Tibial artery (tissue), 4 donors: ENCODE measurements around the gene S100A8.

Experiments used
- DNase-seq, 2 donors: peaks; one replicate each; pipeline ENCODE4 v3.0.0-alpha.2; 2019
- H3K27ac ChIP-seq, 2 donors: fragments of 200-600 bp; sonication (generic) in 1 of 2; 1 replicate in 1 of 2; 2 replicates in 1 of 2; pipeline ENCODE4 v1.5.1; 2018 to 2019; ENCODE audit warnings: mild to moderate bottlenecking in 1 of 2
- H3K27me3 ChIP-seq, 2 donors: fragments of 200-600 bp; sonication (generic) in 1 of 2; one replicate each; pipeline versions ENCODE4 v1.5.1 to v1.6.0; 2016 to 2019
- H3K36me3 ChIP-seq, 3 donors: fragments of 200-600 bp; sonication (generic) in 2 of 3; one replicate each; pipeline ENCODE4 v1.5.1; 2016 to 2019; ENCODE audit warnings: mild to moderate bottlenecking in 2 of 3
- H3K4me1 ChIP-seq, 4 donors: fragments of 200-600 bp; sonication (generic) in 2 of 4; 1 replicate in 3 of 4; 2 replicates in 1 of 4; pipeline ENCODE4 v1.5.1; 2016 to 2019
- H3K4me3 ChIP-seq, 2 donors: fragments of 200-600 bp; sonication (generic) in 1 of 2; 1 replicate in 1 of 2; 2 replicates in 1 of 2; pipeline ENCODE4 v1.5.1; 2018 to 2019; ENCODE audit warnings: mild to moderate bottlenecking in 2 of 2
- H3K9me3 ChIP-seq, 3 donors: fragments of 200-600 bp; sonication (generic) in 1 of 3; one replicate each; pipeline ENCODE4 v1.5.1; 2016 to 2019
- intact Hi-C: fragments of 100-400 bp; cut with DNase I; formaldehyde crosslinking; loops from one replicate; pipeline ENCODE4 v1.15.0; 2023; ENCODE audit warnings: low total_unique reads
- TF ChIP-seq, protein P1 (sequence below), 2 experiments: fragments of 200-600 bp in 1 of 2; fragments of 450-650 bp in 1 of 2; IDR thresholded peaks; one replicate each; pipeline ENCODE4 v1.5.1; 2017 to 2019; ENCODE audit warnings: antibody characterized with exemption in 2 of 2, mild to moderate bottlenecking in 1 of 2, moderate library complexity in 1 of 2

The S100A8 gene

DNA sequence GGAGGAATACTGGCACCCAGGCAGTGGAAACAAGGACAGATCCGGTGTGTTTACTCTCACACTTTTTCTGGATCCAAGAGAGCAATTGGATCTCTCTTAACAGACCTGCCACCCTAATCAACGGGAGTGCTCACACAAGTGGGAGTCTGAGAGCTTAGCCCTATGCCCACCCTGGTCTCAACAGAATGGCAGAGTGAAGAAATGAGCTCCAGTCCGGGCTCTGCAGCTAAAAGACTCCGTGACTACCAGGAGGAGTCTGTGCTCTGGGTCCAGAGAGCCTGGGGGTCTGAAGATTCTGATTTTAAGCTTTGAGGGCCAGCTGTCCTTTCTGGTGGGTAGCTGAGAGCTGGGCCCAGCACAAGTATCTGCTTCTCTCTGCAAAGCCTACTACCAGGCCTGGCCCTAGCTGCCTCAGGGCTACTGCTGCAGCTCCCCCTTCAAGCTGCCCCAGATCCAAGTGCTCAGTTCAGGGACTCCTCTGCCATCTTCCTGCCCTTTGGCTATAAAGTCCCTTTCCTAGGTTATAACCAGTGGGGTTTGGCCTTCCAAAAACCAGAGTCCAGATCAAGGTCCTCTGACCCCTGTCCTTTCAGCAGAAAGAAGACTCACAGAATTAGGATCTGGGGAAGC lies 29.3 kb downstream of the S100A8 start:
- intact Hi-C loops: no loop called here
- Histone ChIP-seq H3K27me3 (peaks cover 0 to 10% of the 10 kb centered on the region in 2 donors), H3K27ac (no peak overlapping the region), H3K4me3 (no peak overlapping the region), H3K9me3 (no peaks in the 10 kb centered on the region), H3K36me3 (no peaks in the 10 kb centered on the region), H3K4me1 (peaks cover 0 to 6% (median 0%) of the 10 kb centered on the region in 4 donors)
- TF ChIP-seq, protein P1, sequence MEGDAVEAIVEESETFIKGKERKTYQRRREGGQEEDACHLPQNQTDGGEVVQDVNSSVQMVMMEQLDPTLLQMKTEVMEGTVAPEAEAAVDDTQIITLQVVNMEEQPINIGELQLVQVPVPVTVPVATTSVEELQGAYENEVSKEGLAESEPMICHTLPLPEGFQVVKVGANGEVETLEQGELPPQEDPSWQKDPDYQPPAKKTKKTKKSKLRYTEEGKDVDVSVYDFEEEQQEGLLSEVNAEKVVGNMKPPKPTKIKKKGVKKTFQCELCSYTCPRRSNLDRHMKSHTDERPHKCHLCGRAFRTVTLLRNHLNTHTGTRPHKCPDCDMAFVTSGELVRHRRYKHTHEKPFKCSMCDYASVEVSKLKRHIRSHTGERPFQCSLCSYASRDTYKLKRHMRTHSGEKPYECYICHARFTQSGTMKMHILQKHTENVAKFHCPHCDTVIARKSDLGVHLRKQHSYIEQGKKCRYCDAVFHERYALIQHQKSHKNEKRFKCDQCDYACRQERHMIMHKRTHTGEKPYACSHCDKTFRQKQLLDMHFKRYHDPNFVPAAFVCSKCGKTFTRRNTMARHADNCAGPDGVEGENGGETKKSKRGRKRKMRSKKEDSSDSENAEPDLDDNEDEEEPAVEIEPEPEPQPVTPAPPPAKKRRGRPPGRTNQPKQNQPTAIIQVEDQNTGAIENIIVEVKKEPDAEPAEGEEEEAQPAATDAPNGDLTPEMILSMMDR (IDR thresholded peaks at IDR 0.05): no peak
- peak in 1 of 2 donors; percentile 10 for DNase-seq

DNA sequence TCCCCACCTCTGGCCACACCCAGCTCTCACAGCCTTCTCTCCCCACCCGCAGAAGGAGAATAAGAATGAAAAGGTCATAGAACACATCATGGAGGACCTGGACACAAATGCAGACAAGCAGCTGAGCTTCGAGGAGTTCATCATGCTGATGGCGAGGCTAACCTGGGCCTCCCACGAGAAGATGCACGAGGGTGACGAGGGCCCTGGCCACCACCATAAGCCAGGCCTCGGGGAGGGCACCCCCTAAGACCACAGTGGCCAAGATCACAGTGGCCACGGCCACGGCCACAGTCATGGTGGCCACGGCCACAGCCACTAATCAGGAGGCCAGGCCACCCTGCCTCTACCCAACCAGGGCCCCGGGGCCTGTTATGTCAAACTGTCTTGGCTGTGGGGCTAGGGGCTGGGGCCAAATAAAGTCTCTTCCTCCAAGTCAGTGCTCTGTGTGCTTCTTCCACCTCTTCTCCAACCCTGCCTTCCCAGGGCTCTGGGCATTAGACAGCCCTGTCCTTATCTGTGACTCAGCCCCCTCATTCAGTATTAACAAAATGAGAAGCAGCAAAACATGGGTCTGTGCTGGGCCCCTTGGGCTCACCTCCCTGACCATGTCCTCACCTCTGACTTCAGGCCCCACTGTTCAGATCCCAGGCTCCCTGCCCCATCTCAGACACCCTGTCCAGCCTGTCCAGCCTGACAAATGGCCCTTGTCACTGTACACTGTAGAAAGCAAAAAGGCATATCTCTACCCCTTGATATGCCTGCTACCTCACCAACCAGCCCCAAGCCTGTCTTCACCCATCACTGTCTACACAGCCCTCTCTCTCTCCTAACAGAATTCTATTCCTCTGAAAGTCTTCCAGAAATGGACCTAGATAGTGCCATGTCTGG lies 30.0 kb downstream of the S100A8 start:
- H3K27ac ChIP-seq: no peak overlapping the region
- no peak overlapping the region for H3K4me3 ChIP-seq
- DNase-seq: peak in 1 of 2 donors; percentile 43
- H3K36me3 ChIP-seq: no peaks in the 10 kb centered on the region
- TF ChIP-seq, protein P1 (IDR thresholded peaks at IDR 0.05): no peak
- H3K27me3 ChIP-seq: peaks cover 0 to 8% of the 10 kb centered on the region in 2 donors
- H3K9me3 ChIP-seq: no peaks in the 10 kb centered on the region
- intact Hi-C loops: no loop called here
- peaks cover 0 to 4% (median 0%) of the 10 kb centered on the region in 4 donors for H3K4me1 ChIP-seq

DNA sequence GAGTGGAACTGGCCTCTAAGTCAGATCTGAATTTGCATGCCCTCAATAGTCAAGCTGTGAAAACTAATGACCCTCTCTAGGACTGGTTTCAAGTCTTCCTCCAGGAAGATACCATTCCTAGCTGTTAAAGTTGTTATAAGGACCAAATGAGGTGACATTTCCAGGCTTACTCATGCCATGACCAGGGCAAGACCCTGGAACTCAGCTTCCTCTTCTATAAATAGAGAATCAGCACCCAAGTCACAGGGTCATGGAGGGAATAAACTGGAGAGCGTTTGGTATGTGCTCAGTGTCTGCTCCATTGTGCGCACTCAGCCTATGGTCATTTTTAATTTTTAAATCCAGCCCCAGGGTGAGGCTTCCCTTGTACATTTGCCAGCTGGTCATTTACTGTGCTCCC lies 30.7 kb downstream of the S100A8 start:
- peak in 1 of 2 donors; percentile 5 for DNase-seq
- Histone ChIP-seq H3K36me3 (no peaks in the 10 kb centered on the region), H3K9me3 (no peaks in the 10 kb centered on the region), H3K4me1 (no peaks in the 10 kb centered on the region), H3K27me3 (peaks cover 0 to 4% of the 10 kb centered on the region in 2 donors), H3K27ac (no peak overlapping the region), H3K4me3 (no peak overlapping the region)
- TF ChIP-seq, protein P1 (IDR thresholded peaks at IDR 0.05): no peak
- intact Hi-C loops: no loop called here

DNA sequence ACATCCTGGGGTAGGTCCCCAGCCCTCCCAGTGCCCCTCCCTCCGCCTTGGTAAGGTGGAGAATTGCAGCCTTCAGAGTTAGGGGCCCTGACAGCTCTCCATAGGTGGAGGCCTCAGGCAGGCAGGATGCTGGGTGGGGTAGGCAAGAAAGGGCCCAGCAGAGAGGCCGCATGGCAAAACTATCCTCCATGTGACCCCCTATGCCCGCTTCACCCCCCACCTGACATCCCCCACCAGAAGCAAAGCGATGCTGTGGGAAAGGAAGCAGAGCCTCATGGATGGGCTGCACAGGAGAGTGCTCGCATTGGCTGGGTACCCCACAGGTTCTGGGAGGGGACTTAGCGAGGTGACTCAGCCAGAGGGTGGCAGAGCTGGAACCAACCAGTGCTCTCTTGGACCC lies 31.6 kb downstream of the S100A8 start:
- H3K27me3 ChIP-seq: no peaks in the 10 kb centered on the region
- no peaks in the 10 kb centered on the region for H3K9me3 ChIP-seq
- H3K36me3 ChIP-seq: no peaks in the 10 kb centered on the region
- no peak for DNase-seq
- TF ChIP-seq, protein P1 (IDR thresholded peaks at IDR 0.05): no peak
- no peak overlapping the region for H3K4me3 ChIP-seq
- no peaks in the 10 kb centered on the region for H3K4me1 ChIP-seq
- intact Hi-C loops: no loop called here
- H3K27ac ChIP-seq: no peak overlapping the region

DNA sequence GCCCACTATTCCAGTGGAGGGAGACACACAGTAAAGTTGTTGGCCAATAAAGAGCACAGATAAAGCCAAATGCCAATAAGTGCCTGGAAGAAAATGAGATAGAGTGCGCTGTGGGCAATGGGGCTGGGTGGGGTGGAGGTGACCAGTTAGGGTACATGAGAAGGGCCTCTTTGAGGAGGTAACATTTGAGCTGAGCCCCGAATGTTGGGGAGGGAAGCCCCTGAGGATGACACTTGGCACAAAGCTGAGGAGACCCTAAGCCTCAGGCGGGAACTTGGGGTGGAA lies 32.2 kb downstream of the S100A8 start:
- no peaks in the 10 kb centered on the region for H3K9me3 ChIP-seq
- intact Hi-C loops: no loop called here
- H3K27ac ChIP-seq: no peak overlapping the region
- DNase-seq: no peak
- no peaks in the 10 kb centered on the region for H3K27me3 ChIP-seq
- no peaks in the 10 kb centered on the region for H3K4me1 ChIP-seq
- H3K36me3 ChIP-seq: no peaks in the 10 kb centered on the region
- TF ChIP-seq, protein P1 (IDR thresholded peaks at IDR 0.05): no peak
- H3K4me3 ChIP-seq: no peak overlapping the region
